GM23248 (cell line): ENCODE results near the gene AK2. TPM values are rescaled to one million over a fixed set of nuclear protein-coding genes. Genes with fewer than 3 reads are reported as not detected.
"Not testable (repeated sequence)": the region's sequence is repeated elsewhere in the genome, so short reads cannot be mapped to it uniquely, and the experiment has no call there.

ENCODE experiments used
- DNase-seq: peaks from one replicate; pipeline ENCODE4 v3.0.0-alpha.2; 2015
- H2AFZ ChIP-seq: fragments of 200-600 bp; sonication (generic); 2 replicates; pipeline ENCODE4 v1.6.1; 2016; ENCODE audit warnings: antibody characterized with exemption
- H3F3A ChIP-seq: fragments of 200-600 bp; sonication (generic); 2 replicates; pipeline ENCODE4 v1.6.1; 2016; ENCODE audit warnings: mild to moderate bottlenecking, antibody characterized with exemption, mixed run types; ENCODE audit not compliant: insufficient read depth
- H3K27ac ChIP-seq: fragments of 200-600 bp; sonication (generic); 2 replicates; pipeline ENCODE4 v1.5.1; 2016; ENCODE audit warnings: mild to moderate bottlenecking
- H3K27me3 ChIP-seq: fragments of 200-600 bp; sonication (generic); replicated peaks from 2 replicates; pipeline ENCODE4 v1.6.1; 2016; ENCODE audit warnings: mild to moderate bottlenecking; ENCODE audit not compliant: insufficient read depth
- H3K36me3 ChIP-seq: fragments of 200-600 bp; sonication (generic); 2 replicates; pipeline ENCODE4 v1.6.1; 2016; ENCODE audit warnings: low read depth, mild to moderate bottlenecking
- H3K4me1 ChIP-seq: fragments of 200-600 bp; sonication (generic); 2 replicates; pipeline ENCODE4 v1.6.1; 2016; ENCODE audit warnings: mild to moderate bottlenecking; ENCODE audit not compliant: insufficient read depth
- H3K4me2 ChIP-seq: fragments of 200-600 bp; sonication (generic); one replicate; pipeline ENCODE4 v1.6.1; 2016; ENCODE audit warnings: mild to moderate bottlenecking; ENCODE audit not compliant: unreplicated experiment
- H3K4me3 ChIP-seq: fragments of 200-600 bp; sonication (generic); 2 replicates; pipeline ENCODE4 v1.5.1; 2016; ENCODE audit warnings: mild to moderate bottlenecking
- H3K79me2 ChIP-seq: fragments of 200-600 bp; sonication (generic); 2 replicates; pipeline ENCODE4 v1.6.1; 2016; ENCODE audit warnings: mild to moderate bottlenecking; ENCODE audit not compliant: insufficient read depth
- H3K9ac ChIP-seq: fragments of 200-600 bp; sonication (generic); 2 replicates; pipeline ENCODE4 v1.6.1; 2016; ENCODE audit warnings: mild to moderate bottlenecking
- H3K9me2 ChIP-seq: fragments of 200-600 bp; sonication (generic); 2 replicates; pipeline ENCODE4 v1.6.1; 2016; ENCODE audit warnings: mixed run types, mild to moderate bottlenecking, moderate library complexity; ENCODE audit not compliant: insufficient read depth
- H3K9me3 ChIP-seq: fragments of 200-600 bp; sonication (generic); one replicate; pipeline ENCODE4 v1.6.1; 2017; ENCODE audit warnings: low read depth
- H4K20me1 ChIP-seq: fragments of 200-600 bp; sonication (generic); 2 replicates; pipeline ENCODE4 v1.6.0; 2016; ENCODE audit not compliant: insufficient read depth
- EZH2 ChIP-seq: fragments of 200-600 bp; sonication (generic); IDR thresholded peaks from 2 replicates; pipeline ENCODE4 v1.6.1; 2018; ENCODE audit warnings: antibody characterized with exemption, mild to moderate bottlenecking; ENCODE audit not compliant: insufficient read depth, poor library complexity, severe bottlenecking
- EZH2phosphoT487 ChIP-seq: fragments of 200-600 bp; sonication (generic); IDR thresholded peaks from 2 replicates; pipeline ENCODE4 v1.6.1; 2018; ENCODE audit warnings: antibody characterized with exemption, moderate library complexity, mild to moderate bottlenecking, low read depth; ENCODE audit not compliant: insufficient read depth
- WGBS, 2 experiments: methylation state at CpG; one replicate each; pipeline ENCODE4 v1.1.6; 2015 to 2017; ENCODE audit warnings: low lambda C conversion rate in 2 of 2, low coverage in 1 of 2; ENCODE audit errors: missing lambda C conversion rate in 2 of 2; 5-methylcytosine and 5-hydroxymethylcytosine counted together
- in situ Hi-C: fragments of 300-500 bp; cut with MboI; formaldehyde crosslinking; loops from 2 replicates; pipeline ENCODE4 v1.15.0; 2020
- polyA plus RNA-seq: library from polyadenylated mRNA; unstranded; fragments of >200 nt; fragmentation: Nextera tagmentation; extraction: Ambion mirVana; gene quantifications from 2 replicates; pipeline ENCODE4 v1.2.1, GENCODE V29; 2016
- total RNA-seq: library from RNA; depleted of rRNA; stranded (reverse); fragments of >200 nt; shearing (Covaris generic); gene quantifications from 2 replicates; pipeline ENCODE4 v1.2.3, GENCODE V29; 2014

AK2 gene
- total and polyA plus RNA-seq, 2 experiments from 2014 or later, result 134 to 179 TPM

DNA sequence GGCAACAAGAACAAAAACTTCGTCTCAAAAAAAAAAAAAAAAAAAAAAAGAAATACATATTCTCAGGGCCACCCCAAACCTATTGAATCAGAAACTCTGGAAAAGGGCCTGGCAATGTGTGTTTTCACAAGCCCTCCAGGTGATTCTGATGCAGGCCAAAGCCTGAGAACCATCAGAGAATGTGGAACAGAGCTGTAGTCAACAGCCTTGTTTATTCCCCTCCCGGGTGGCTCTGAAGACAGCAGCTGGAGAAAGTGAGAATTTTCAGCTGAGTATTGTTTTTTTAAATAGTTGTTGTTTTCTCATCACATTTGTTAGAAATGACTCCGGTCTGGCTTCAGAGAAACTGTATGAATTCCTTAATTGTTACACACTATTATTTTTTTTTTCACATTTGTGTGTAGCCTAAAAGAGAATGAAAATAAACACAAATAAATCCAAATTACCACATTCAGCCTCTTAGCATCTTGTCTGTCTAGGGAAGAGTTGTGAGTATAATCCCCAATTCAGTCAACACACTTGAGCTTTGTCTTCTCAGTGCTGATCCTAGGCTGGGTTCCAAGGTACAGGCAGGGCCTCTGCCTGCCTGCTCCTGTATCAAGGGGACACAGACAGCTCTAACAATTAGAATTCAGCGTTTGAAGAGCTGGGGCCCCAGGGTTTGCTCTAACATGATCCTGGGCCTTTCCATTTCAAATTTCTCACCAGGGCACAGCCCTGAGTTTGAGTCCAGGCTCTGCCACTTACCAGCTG is 37.7 kb upstream of the AK2 start:
- no peak for DNase-seq
- TF ChIP-seq EZH2phosphoT487, result no peak
- no peak for TF ChIP-seq EZH2
- Histone ChIP-seq H3K27ac (no peak overlapping the region), H4K20me1 (no peaks in the 10 kb centered on the region), H3K4me1 (0 out of 2 replicates have a peak, but pooled peaks cover 4% of the 10 kb centered on the region), H3K36me3 (no peaks in the 10 kb centered on the region), H2AFZ (no peak overlapping the region), H3K4me2 (no peak overlapping the region), H3K9ac (no peak overlapping the region), H3F3A (no peaks in the 10 kb centered on the region), H3K79me2 (no peaks in the 10 kb centered on the region), H3K9me2 (no peaks in the 10 kb centered on the region), H3K4me3 (no peak overlapping the region), H3K27me3 (no peaks in the 10 kb centered on the region), H3K9me3 (no peaks in the 10 kb centered on the region)
- in situ Hi-C loops, result no loop called here
- 25 to 33% methylated on average over 3 to 4 of the region's 4 CpGs for WGBS, 2 experiments

DNA sequence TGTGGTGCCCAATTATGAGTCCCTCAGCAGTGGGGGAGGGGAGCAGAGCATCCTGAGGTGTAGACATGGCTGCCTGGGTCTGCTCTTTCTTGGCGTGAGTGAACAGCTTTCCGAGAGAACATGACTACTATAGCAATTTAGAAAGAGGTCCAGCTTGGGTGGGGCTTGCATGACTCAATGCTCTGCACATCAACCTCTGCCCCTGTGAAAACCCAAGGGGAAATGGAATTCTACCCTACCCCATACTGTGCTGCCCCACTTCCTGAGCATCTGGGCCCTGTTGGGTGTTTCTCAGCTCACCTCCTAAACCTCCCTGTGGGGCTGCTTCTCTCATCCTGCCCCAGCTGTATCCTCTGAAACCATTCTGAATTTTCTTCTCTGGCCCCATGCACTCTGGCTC is 36.0 kb upstream of the AK2 start:
- peak; percentile 65 for DNase-seq
- H3F3A ChIP-seq, result peaks cover 8% of the 10 kb centered on the region
- in situ Hi-C loops, result no loop called here
- no peaks in the 10 kb centered on the region for H3K36me3 ChIP-seq
- H3K4me3 ChIP-seq, result no peak overlapping the region
- no peak overlapping the region for H2AFZ ChIP-seq
- H4K20me1 ChIP-seq, result no peaks in the 10 kb centered on the region
- H3K27me3 ChIP-seq, result no peaks in the 10 kb centered on the region
- H3K9me3 ChIP-seq, result no peaks in the 10 kb centered on the region
- H3K9ac ChIP-seq, result no peak overlapping the region
- no peak overlapping the region for H3K27ac ChIP-seq
- no peaks in the 10 kb centered on the region for H3K79me2 ChIP-seq
- 42 to 52% methylated on average over 2 of the region's 2 CpGs for WGBS, 2 experiments
- H3K9me2 ChIP-seq, result no peaks in the 10 kb centered on the region
- no peak for TF ChIP-seq EZH2phosphoT487
- no peak for TF ChIP-seq EZH2
- H3K4me1 ChIP-seq, result peaks cover 10% of the 10 kb centered on the region
- H3K4me2 ChIP-seq, result no peak overlapping the region

DNA sequence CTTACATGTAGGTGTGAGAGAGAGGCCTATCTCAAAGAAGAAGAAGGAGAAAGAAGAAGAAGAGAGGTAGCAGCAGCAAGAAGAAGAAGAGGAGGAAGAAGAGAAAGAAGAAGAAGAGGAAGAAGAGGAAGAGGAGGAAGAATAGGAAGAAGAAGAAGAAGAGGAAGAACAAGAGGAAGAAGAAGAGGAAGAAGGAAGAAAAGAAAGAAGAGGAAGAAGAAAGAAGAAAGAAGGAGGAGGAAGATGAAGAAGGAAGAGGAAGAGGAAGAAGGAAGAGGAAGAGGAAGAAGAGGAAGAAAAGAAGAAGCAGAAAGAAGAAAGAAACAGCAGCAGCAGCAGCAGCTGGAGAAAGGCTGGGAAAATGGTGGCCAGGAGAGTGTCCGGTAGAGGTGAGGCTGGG is 33.9 kb upstream of the AK2 start:
- H3K27me3 ChIP-seq, result no peaks in the 10 kb centered on the region
- H4K20me1 ChIP-seq, result no peaks in the 10 kb centered on the region
- H3K79me2 ChIP-seq, result no peaks in the 10 kb centered on the region
- H3K9ac ChIP-seq, result no peak overlapping the region
- H3K27ac ChIP-seq, result no peak overlapping the region
- H3K4me2 ChIP-seq, result no peak overlapping the region
- no peak for TF ChIP-seq EZH2
- TF ChIP-seq EZH2phosphoT487, result no peak
- 75 to 96% methylated on average over 1 of the region's 1 CpG for WGBS, 2 experiments
- in situ Hi-C loops, result no loop called here
- H3K36me3 ChIP-seq, result no peaks in the 10 kb centered on the region
- H3K4me1 ChIP-seq, result peaks cover 13% of the 10 kb centered on the region
- no peaks in the 10 kb centered on the region for H3K9me3 ChIP-seq
- H3F3A ChIP-seq, result peaks cover 8% of the 10 kb centered on the region
- H3K9me2 ChIP-seq, result no peaks in the 10 kb centered on the region
- DNase-seq, result no peak
- no peak overlapping the region for H2AFZ ChIP-seq
- H3K4me3 ChIP-seq, result no peak overlapping the region

- H3K79me2 ChIP-seq, H3K9ac ChIP-seq, H3K9me2 ChIP-seq, H3K9me3 ChIP-seq, H3F3A ChIP-seq, H3K36me3 ChIP-seq, H3K4me3 ChIP-seq, H2AFZ ChIP-seq, in situ Hi-C loops, H3K27me3 ChIP-seq, H4K20me1 ChIP-seq, H3K27ac ChIP-seq: not testable (repeated sequence)
- H3K4me1 ChIP-seq, result peaks cover 13% of the 10 kb centered on the region
- WGBS, 2 experiments, result 21 to 41% methylated on average over 2 of the region's 2 CpGs
- H3K4me2 ChIP-seq, result peak overlapping the region; percentile 31
- peak; percentile 52 for DNase-seq
These were observed 31.4 kb upstream of the AK2 start for GRCh38 chr1:33068108-33068507.

DNA sequence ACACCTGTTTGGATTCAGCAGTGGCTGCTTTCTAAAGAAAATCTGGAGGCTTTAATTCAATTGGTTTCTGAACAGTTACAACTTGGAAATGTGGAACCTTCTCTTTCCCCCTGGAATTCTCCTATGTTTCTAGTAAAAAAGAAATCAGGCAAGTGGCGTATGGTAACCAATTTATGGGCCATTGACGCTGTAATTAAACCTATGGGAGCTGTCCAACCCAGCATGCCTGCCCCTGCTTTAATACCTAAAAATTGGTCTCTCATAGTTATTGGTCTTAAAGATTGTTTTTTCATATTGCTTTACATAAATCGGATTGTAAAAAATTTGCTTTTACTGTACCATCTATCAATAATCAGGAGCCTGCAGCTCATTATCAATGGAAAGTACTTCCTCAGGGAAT is 29.8 kb upstream of the AK2 start:
- WGBS, 2 experiments, result 69 to 80% methylated on average over 3 of the region's 3 CpGs
- H3K4me2 ChIP-seq, H3K27ac ChIP-seq, H3K27me3 ChIP-seq, H3K4me3 ChIP-seq, H3K79me2 ChIP-seq, H3K36me3 ChIP-seq, H3F3A ChIP-seq, H2AFZ ChIP-seq, H3K4me1 ChIP-seq, DNase-seq, in situ Hi-C loops, H3K9ac ChIP-seq, H4K20me1 ChIP-seq, H3K9me2 ChIP-seq, H3K9me3 ChIP-seq: not testable (repeated sequence)
